HuH-7.5 (cell line): ENCODE measurements around the gene PBX1.

Source experiments
- DNase-seq: peaks from one replicate; pipeline ENCODE4 v3.0.0; 2011; ENCODE audit warnings: low spot score

The PBX1 gene

GRCh38 chr1:164759979-164760469 lies 201.0 kb downstream of the PBX1 start:
- DNase-seq, result no peak

- no peak for DNase-seq
Observed at GRCh38 chr1:164760569-164760968, 201.6 kb downstream of the PBX1 start.

DNA sequence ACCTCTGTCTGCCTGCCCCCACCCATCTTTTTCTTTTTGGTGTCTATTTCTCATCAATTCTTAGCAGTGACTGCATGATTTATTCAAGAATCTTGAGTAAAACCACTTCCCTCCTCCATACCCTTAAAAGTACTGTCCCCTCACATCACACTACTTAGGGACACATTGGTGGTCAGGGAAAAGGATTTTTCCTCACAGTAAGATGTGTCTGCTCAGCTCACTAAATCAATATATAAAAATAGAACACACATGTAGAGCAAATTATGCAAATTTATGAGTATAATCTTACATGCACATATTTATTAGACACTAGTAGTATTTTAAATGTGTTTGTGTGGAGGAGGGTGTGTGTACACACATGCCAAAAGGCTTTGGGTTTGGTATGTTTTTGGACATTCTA lies 202.0 kb downstream of the PBX1 start:
- DNase-seq, result no peak

DNA sequence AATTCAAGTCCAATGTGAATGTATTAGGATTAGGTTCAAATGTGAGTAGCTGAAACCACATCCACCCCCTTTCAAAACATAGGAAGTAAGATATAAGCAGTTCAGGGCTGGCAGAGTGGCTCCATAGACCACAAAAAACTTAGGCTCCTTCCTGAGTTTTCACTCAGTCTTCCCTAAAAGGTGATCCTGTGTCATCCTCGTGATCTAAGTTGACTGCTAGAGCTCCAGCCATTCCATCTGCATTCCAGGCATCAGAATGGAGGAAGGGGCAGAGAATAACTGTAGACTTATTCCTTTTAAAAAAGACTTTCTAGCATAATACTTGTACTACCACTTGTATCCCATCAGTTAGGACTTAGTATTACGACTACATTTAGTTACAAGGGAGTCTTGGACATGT lies 204.1 kb downstream of the PBX1 start:
- no peak for DNase-seq

- no peak for DNase-seq
Observed at GRCh38 chr1:164764333-164764732, 205.3 kb downstream of the PBX1 start.

DNA sequence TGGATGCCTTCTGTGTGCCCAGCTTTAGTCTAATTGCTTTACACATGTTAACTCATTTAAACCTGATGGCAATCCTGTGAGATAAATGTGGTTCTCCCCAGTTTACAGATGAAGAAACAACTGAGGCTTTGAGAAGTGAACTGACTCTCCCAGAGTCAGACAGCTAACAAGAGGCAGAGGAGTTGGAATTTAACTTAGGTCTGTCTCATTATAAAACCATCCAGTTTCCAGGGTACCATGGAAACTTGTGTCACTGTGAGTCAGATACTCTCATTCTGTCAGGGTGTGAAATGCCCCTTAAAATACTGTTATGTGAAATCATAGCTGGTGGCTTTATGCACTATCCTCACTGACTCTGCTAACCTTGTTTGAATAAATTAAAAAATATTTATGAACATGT lies 206.6 kb downstream of the PBX1 start:
- DNase-seq, result no peak

DNA sequence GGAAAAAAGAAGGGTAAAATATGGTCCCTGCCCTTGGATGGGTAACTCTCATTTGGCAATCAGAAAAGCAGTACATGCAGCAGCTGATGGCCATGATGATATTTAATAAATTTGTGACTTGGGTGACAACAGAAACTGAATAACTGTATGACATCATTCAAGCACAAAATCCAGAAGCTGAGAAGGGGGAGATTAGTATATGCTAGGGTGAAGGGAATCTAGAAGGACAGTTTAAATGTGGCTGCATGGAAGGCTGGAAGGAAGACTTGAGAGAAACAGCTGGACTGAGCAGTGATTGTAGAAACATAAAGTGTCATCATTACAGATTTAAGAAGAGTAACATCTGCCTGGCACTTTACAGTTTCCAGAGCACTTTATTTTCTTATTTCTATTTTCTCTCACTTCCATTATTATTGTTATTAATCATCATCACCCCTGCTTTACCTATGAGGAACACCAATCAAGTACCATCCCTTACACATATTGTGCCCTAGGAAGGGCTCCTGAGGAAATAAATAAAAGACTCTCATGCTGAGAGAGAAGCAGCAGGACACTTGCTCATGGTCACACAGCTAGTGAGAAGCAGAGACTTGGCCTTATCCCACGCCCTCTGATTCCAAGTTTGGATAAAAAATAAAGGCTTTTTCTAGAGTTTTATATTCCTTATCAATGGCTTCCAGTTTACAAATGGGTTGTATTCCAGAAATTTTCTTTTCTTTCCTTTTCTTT lies 207.2 kb downstream of the PBX1 start:
- no peak for DNase-seq

DNA sequence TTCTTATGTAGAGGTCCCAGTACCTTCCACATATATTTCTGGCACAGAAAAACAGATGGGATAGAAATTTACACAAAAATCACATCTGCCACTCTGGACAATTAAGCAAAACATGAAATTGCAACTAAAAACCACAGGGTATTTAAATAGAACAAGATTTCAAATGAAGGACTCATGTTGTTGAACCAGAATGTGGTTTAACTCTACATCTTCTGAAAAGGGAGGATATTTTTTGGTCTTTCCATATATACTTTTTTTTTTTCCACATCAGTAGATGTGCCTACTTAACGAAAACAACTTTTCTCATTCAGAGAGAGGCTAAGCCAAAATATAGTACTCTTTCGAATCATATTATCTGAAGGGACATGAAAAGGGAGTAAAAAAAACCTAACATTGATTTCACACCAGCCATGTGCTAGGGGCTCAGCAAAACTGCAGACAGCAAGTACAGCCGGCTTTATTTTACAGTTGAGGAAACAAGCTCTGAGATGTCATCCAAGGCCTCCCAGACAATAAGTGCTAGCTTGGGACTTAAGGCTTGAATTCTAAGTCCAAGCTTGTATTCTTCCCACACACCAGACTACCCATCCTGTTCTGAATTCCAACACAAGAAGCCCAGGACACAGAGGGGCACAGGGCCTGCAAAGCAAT lies 208.9 kb downstream of the PBX1 start:
- DNase-seq, result no peak

GRCh38 chr1:164768619-164769018 lies 209.6 kb downstream of the PBX1 start:
- no peak for DNase-seq

GRCh38 chr1:164769486-164770130 lies 210.6 kb downstream of the PBX1 start:
- DNase-seq, result no peak

DNA sequence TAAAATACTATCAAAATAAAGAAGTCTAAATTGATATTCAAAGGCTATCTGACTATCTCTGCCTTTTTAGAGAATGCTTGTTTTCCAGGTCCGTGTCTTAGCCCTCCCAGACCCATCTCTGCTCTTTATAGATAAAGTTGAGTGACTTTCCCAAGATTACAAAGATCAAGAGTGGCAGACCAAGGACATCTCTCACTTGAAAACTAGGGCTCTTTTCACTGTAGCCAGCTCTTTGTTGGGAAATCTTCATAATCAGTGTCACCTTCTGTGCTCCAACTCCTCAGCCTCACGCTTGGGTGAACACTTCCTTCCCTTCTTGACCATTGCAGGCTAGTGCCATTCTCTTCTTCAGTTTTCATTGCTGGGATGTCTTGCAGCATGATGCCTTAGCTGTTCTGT lies 211.1 kb downstream of the PBX1 start:
- DNase-seq, result no peak

- DNase-seq, result no peak
Observed at GRCh38 chr1:164771041-164771618, 212.1 kb downstream of the PBX1 start.

GRCh38 chr1:164771619-164772361 lies 212.8 kb downstream of the PBX1 start:
- DNase-seq, result no peak

- no peak for DNase-seq
Observed at GRCh38 chr1:164772635-164773034, 213.7 kb downstream of the PBX1 start.

DNA sequence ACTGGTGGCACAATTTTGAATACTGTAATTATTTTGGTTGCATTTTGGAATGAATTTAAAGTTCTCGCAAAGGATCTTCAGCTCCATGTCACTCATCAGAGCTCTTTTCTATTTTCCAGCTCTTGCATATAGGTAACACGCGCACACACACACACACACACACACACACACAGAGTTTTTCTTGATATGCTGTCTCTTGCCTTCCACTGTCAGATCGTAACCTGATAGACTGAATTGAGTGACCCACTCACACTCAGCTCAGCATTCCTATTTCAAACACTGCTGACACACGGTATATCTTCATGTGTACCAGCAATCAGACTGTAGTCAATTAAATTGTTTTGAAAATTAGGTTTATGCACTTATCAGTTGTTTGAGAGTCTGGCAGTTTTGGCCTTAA lies 214.1 kb downstream of the PBX1 start:
- no peak for DNase-seq

DNA sequence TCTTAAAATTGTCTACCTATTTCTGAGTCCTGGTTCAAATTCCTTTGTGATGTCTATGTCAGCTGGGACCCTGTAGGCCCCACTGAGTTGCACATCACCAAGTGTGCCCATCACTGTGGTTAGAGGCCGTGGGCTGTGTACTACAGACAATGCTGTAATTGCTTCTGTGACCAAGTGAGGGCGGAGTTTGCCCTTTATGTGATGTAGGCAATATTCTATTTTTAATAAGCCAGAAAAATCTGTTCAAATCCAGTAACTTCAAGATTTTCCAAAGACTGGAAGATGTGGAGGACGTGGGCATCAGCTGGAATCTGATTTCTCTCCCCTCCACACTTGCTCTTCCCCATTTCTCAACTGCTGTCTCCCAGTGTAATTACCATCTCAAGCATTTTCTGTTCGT lies 215.4 kb downstream of the PBX1 start:
- no peak for DNase-seq

- no peak for DNase-seq
Observed at GRCh38 chr1:164774819-164775654, 216.1 kb downstream of the PBX1 start.

DNA sequence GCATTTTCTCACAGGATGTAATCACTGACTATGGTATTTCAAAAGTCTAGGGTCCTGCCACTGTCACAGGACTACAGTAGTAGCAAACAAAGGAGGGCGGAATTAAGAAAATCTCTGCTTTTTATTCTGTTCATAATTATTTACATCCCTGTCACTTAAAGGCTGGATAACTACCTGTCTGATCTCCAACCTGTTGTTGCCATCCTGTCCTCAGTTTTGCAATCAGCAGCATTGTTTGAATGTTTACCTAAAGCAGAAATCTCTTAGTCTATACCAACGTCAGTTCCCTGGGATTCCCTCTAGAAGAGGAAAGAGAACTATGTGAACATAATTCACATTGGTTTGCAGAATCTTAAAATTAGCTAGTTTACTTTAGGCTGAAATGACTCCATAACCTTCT lies 218.5 kb downstream of the PBX1 start:
- no peak for DNase-seq

GRCh38 chr1:164779376-164779775 lies 220.4 kb downstream of the PBX1 start:
- no peak for DNase-seq

GRCh38 chr1:164780111-164780812 lies 221.3 kb downstream of the PBX1 start:
- DNase-seq, result no peak

DNA sequence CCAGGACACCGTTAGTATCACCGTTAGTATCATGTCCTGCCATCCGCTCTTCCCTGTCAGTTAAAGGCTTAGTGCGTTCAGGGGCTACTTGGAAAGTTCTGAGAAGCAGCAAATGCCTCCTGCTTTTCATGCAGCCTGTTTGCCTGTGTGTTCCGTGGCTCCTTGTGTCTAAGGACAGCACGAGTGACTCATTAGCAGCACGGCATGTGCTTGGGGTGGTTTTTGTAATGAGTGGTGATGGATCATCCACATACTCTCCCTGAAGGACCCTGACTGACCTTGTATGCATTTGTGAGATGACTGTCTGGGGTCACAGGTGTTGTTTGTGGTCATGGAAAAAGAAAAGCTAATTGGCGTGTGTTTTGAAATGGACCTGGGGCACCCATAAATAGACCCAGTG lies 221.9 kb downstream of the PBX1 start:
- no peak for DNase-seq
